ENCODE measurements around the gene CD47. TPM values are rescaled to one million over a fixed set of nuclear protein-coding genes. Genes with fewer than 3 reads are reported as not detected.

CD47 gene
- total and polyA plus RNA-seq, 10 of the 15 experiments (the other 5 are each of a cell fraction or from before 2014, with no cell fraction given) = 22.9 to 175 (median 81.1) TPM

GRCh38 chr3:108110934-108111333, 20.1 kb upstream of the CD47 start:
- H4K20me1 ChIP-seq (ENCODE audit: control insufficient read depth, insufficient read depth) = no peaks in the 10 kb centered on the region
- H3K9ac ChIP-seq (ENCODE audit: control insufficient read depth, insufficient read depth, low read length) = no peak overlapping the region
- no TSS peak for BruUV-seq (replicated peaks)
- ChIA-PET SMC1A (ENCODE audit: uncharacterized antibody, unreplicated experiment) (no interaction called here), POLR2A (no interaction called here), CTCF (no interaction called here), RAD21 (ENCODE audit: unreplicated experiment) (no interaction called here)
- no peaks in the 10 kb centered on the region for H3K4me1 ChIP-seq (ENCODE audit: control insufficient read depth, insufficient read depth, low read length)
- H3K4me3 ChIP-seq = no peak overlapping the region
- no peak for TF ChIP-seq SIX5 (IDR thresholded peaks at IDR 0.05; ENCODE audit: low read depth, low read length, severe bottlenecking)
- TF ChIP-seq GATAD2B (conservative IDR thresholded peaks at IDR 0.05; ENCODE audit: low read depth) = no peak
- no peak for TF ChIP-seq RELA (IDR thresholded peaks at IDR 0.05; ENCODE audit: borderline replicate concordance, partially characterized antibody)
- no peak for TF ChIP-seq KDM1A (IDR thresholded peaks at IDR 0.05; ENCODE audit: borderline replicate concordance)
- TF ChIP-seq PRDM15 (CRISPR knock-in tag; IDR thresholded peaks at IDR 0.05) = no peak
- no peak for TF ChIP-seq E2F8 (IDR thresholded peaks at IDR 0.05; ENCODE audit: low read depth, partially characterized antibody)
- no peak for TF ChIP-seq RAD21 (IDR thresholded peaks at IDR 0.05; ENCODE audit: insufficient read depth, low read depth, low read length)
- no peak for TF ChIP-seq ATF7 (IDR thresholded peaks at IDR 0.05; ENCODE audit: low read depth)
- no peak for TF ChIP-seq CBX3 (IDR thresholded peaks at IDR 0.05; ENCODE audit: borderline replicate concordance, low read depth)
- no peak for TF ChIP-seq RFX5 (IDR thresholded peaks at IDR 0.05; ENCODE audit: low read depth, low read length)
- TF ChIP-seq SMAD1 (IDR thresholded peaks at IDR 0.05; ENCODE audit: low read depth, partially characterized antibody) = no peak
- no peak for ATAC-seq
- H3K9me3 ChIP-seq (replicated peaks; ENCODE audit: control insufficient read depth, insufficient read depth, low read length) = no peaks in the 10 kb centered on the region
- no peak overlapping the region for H2AFZ ChIP-seq (ENCODE audit: control insufficient read depth, low read depth, low read length)
- FAIRE-seq = no peak
- in situ Hi-C loops (cut with MboI) = no loop called here
- H3K79me2 ChIP-seq (ENCODE audit: control insufficient read depth, insufficient read depth, low read length) = no peaks in the 10 kb centered on the region
- DNase-seq (ENCODE audit: low read depth, low spot score) = no peak
- intact Hi-C loops (cut with micrococcal nuclease; ENCODE audit: unreplicated experiment) = no loop called here
- 98% methylated on average over 3 of the region's 3 CpGs for WGBS (ENCODE audit: insufficient coverage, insufficient replicate concordance, low lambda C conversion rate, missing lambda C conversion rate)
- H3K27me3 ChIP-seq (replicated peaks in 1 of 2; ENCODE audit: control insufficient read depth in 2 of 2, insufficient read depth in 2 of 2, low read length in 1 of 2) = no peaks in the 10 kb centered on the region
- H3K27ac ChIP-seq (ENCODE audit: control insufficient read depth, insufficient read depth) = no peak overlapping the region
- H3K4me2 ChIP-seq (ENCODE audit: control insufficient read depth, insufficient read depth) = no peak overlapping the region
- H3K36me3 ChIP-seq (ENCODE audit: control insufficient read depth in 2 of 2, insufficient read depth in 2 of 2, low read length in 1 of 2) = no peaks in the 10 kb centered on the region
